ENCODE results near the gene PLA2G6.

DNA sequence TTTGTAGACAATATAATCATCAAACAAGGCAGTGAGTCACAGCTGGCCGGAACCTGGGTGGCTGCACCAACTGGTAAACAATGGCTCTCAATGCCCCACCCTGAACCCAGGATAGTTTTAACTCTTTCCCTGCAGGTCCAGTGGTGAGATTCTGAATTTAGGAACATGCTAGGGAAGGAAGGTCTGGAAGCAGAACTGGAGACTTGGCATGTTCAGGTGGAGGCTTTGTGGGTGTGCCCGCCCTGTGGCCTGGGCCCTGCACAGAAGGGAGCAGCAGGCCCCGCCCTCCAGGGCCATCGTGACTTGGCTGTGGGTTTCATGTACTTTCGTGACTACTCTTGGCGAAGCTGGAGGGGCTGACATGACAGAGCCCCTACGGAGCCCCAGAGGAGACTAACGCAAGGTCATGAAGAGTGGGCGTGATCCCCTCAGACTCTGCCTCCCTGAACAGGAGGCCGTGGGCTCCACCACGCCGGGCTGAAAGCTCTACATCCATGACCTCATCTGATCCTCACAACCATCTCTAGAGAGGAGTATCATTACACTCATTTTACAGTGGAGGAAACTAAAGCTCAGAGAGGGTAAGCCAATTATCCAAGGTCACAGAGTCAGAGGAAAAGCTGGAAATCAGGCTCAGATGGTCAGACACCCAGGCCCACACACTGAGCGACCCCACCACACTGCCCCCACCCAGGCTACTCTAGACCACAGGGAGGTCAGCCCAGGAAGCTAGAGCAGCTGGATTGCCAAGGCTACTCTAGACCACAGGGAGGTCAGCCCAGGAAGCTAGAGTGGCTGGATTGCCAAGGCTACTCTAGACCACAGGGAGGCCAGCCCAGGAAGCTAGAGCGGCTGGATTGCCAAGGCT is 47.5 kb upstream of the PLA2G6 start:
- TF ChIP-seq, protein P1, sequence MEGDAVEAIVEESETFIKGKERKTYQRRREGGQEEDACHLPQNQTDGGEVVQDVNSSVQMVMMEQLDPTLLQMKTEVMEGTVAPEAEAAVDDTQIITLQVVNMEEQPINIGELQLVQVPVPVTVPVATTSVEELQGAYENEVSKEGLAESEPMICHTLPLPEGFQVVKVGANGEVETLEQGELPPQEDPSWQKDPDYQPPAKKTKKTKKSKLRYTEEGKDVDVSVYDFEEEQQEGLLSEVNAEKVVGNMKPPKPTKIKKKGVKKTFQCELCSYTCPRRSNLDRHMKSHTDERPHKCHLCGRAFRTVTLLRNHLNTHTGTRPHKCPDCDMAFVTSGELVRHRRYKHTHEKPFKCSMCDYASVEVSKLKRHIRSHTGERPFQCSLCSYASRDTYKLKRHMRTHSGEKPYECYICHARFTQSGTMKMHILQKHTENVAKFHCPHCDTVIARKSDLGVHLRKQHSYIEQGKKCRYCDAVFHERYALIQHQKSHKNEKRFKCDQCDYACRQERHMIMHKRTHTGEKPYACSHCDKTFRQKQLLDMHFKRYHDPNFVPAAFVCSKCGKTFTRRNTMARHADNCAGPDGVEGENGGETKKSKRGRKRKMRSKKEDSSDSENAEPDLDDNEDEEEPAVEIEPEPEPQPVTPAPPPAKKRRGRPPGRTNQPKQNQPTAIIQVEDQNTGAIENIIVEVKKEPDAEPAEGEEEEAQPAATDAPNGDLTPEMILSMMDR (IDR thresholded peaks at IDR 0.05), result no peak
- TF ChIP-seq POLR2A (IDR thresholded peaks at IDR 0.05), result no peak

All from adrenal gland (tissue), 5 donors.